Calu3 (cell line): ENCODE results near the gene DST. TPM values are rescaled to one million over a fixed set of nuclear protein-coding genes. Genes with fewer than 3 reads are reported as not detected.

Experiments used
- BruUV-seq: library from RNA; stranded (reverse); fragments of 400-500 nt; replicated peaks from 2 replicates; lab custom pipeline; 2021; lab: Mats Ljungman, UMichigan
- CTCF ChIA-PET: fragments of 300-600 bp; sonication (Branson Sonifier 250); formaldehyde crosslinking; loops from one replicate; lab custom pipeline; 2022; ENCODE audit warnings: antibody characterized with exemption; lab: Charles Lee
- DNase-seq: peaks from one replicate; pipeline ENCODE4 v3.0.0; 2022
- H3K27ac Mint-ChIP-seq: one replicate; pipeline ENCODE4 v1.8.0; 2022; ENCODE audit warnings: mixed read lengths; ENCODE audit not compliant: unreplicated experiment
- H3K27me3 Mint-ChIP-seq: one replicate; pipeline ENCODE4 v1.8.0; 2022; ENCODE audit warnings: mixed read lengths; ENCODE audit not compliant: unreplicated experiment
- H3K36me3 Mint-ChIP-seq: one replicate; pipeline ENCODE4 v1.8.0; 2022; ENCODE audit warnings: mild to moderate bottlenecking, moderate library complexity, mixed read lengths; ENCODE audit not compliant: insufficient read depth, unreplicated experiment
- H3K4me1 Mint-ChIP-seq: one replicate; pipeline ENCODE4 v1.8.0; 2022; ENCODE audit warnings: mild to moderate bottlenecking, low read depth, mixed read lengths; ENCODE audit not compliant: unreplicated experiment
- H3K4me3 Mint-ChIP-seq: one replicate; pipeline ENCODE4 v1.8.0; 2022; ENCODE audit warnings: mild to moderate bottlenecking, low read depth, moderate library complexity, mixed read lengths; ENCODE audit not compliant: unreplicated experiment
- H3K9me3 Mint-ChIP-seq: one replicate; pipeline ENCODE4 v1.8.0; 2022; ENCODE audit warnings: low read depth, mixed read lengths; ENCODE audit not compliant: unreplicated experiment
- CTCF ChIP-seq: fragments of 200-600 bp; IDR thresholded peaks from one replicate; pipeline ENCODE4 v1.8.0; 2022; ENCODE audit warnings: antibody characterized with exemption; ENCODE audit not compliant: unreplicated experiment
- intact Hi-C: fragments of 100-400 bp; cut with micrococcal nuclease; formaldehyde crosslinking; loops from one replicate; pipeline ENCODE4 v1.10.0; 2022; ENCODE audit not compliant: unreplicated experiment
- total RNA-seq: library from RNA; stranded (reverse); gene quantifications from 2 replicates; pipeline ENCODE4 v1.2.3, GENCODE V29; 2022

DST gene
- total RNA-seq, 1 experiment from 2014 or later: 212 TPM

- H3K9me3 Mint-ChIP-seq: no peaks in the 10 kb centered on the region
Measured at GRCh38 chr6:56528412-56528841, 114.3 kb downstream of the DST start.

GRCh38 chr6:56527934-56528333 lies 114.8 kb downstream of the DST start:
- TF ChIP-seq CTCF: no peak
- Mint-ChIP-seq H3K27ac (no peak overlapping the region), H3K27me3 (no peaks in the 10 kb centered on the region), H3K4me1 (no peaks in the 10 kb centered on the region), H3K4me3 (no peak overlapping the region), H3K36me3 (peaks cover 16% of the 10 kb centered on the region), H3K9me3 (no peaks in the 10 kb centered on the region)
- intact Hi-C loops: no loop called here
- BruUV-seq: no TSS peak
- DNase-seq: no peak
- CTCF ChIA-PET: no interaction called here

More at GRCh38 chr6:56528412-56528841, 114.3 kb downstream of the DST start:
- Mint-ChIP-seq H3K27me3 (no peaks in the 10 kb centered on the region), H3K4me3 (no peak overlapping the region), H3K27ac (no peak overlapping the region), H3K36me3 (peaks cover 16% of the 10 kb centered on the region), H3K4me1 (no peaks in the 10 kb centered on the region)
- TF ChIP-seq CTCF: no peak
- CTCF ChIA-PET: no interaction called here
- intact Hi-C loops: no loop called here
- no TSS peak for BruUV-seq
- no peak for DNase-seq

- CTCF ChIA-PET: no interaction called here
- no peaks in the 10 kb centered on the region for H3K4me1 Mint-ChIP-seq
Measured at GRCh38 chr6:56526860-56527544, 115.7 kb downstream of the DST start.

GRCh38 chr6:56525974-56526789 lies 116.5 kb downstream of the DST start:
- Mint-ChIP-seq H3K27ac (no peak overlapping the region), H3K9me3 (no peaks in the 10 kb centered on the region), H3K4me3 (no peak overlapping the region), H3K36me3 (peaks cover 20% of the 10 kb centered on the region), H3K27me3 (no peaks in the 10 kb centered on the region), H3K4me1 (no peaks in the 10 kb centered on the region)
- DNase-seq: no peak
- no peak for TF ChIP-seq CTCF
- no TSS peak for BruUV-seq
- intact Hi-C loops: no loop called here
- CTCF ChIA-PET: no interaction called here

More at GRCh38 chr6:56526860-56527544, 115.7 kb downstream of the DST start:
- DNase-seq: no peak
- TF ChIP-seq CTCF: no peak
- no peak overlapping the region for H3K4me3 Mint-ChIP-seq
- H3K27ac Mint-ChIP-seq: no peak overlapping the region
- H3K9me3 Mint-ChIP-seq: no peaks in the 10 kb centered on the region
- no TSS peak for BruUV-seq
- no peaks in the 10 kb centered on the region for H3K27me3 Mint-ChIP-seq
- H3K36me3 Mint-ChIP-seq: peaks cover 16% of the 10 kb centered on the region
- intact Hi-C loops: no loop called here
